H1 (cell line): ENCODE results near the gene FBXW5. TPM values are rescaled to one million over a fixed set of nuclear protein-coding genes. Genes with fewer than 3 reads are reported as not detected.

ENCODE experiments used
- CTCF ChIA-PET: fragments of 300-600 bp; sonication (Branson Sonifier 250); formaldehyde crosslinking; loops from one replicate; lab custom pipeline; 2021; ENCODE audit not compliant: partially characterized antibody; lab: Charles Lee
- POLR2A ChIA-PET: fragments of 300-600 bp; sonication (Branson Sonifier 250); formaldehyde crosslinking; loops from one replicate; lab custom pipeline; 2021; ENCODE audit warnings: inconsistent platforms; ENCODE audit not compliant: partially characterized antibody; lab: Charles Lee
- DNase-seq, 2 experiments: peaks; one replicate each; pipeline versions ENCODE4 v3.0.0 to v3.0.0-alpha.2; 2010 to 2022; ENCODE audit warnings: low spot score in 2 of 2, low read depth in 1 of 2, mixed read lengths in 1 of 2
- FAIRE-seq: peaks from 2 replicates; lab custom pipeline; 2011; peaks lifted over from hg19 to GRCh38; lab: Jason Lieb, UNC
- H2AFZ ChIP-seq: 2 replicates; pipeline ENCODE4 v1.8.1; 2012; ENCODE audit warnings: low read length, inconsistent platforms
- H2AK5ac ChIP-seq: 2 replicates; pipeline ENCODE4 v1.6.1; 2013; ENCODE audit warnings: low read depth, low read length
- H2BK120ac ChIP-seq: replicated peaks from 2 replicates; pipeline ENCODE3; 2013; ENCODE audit warnings: low read depth, low read length, inconsistent platforms
- H2BK12ac ChIP-seq: 2 replicates; pipeline ENCODE4 v1.6.1; 2013; ENCODE audit warnings: low read depth, low read length
- H2BK15ac ChIP-seq: 2 replicates; pipeline ENCODE4 v1.6.1; 2013; ENCODE audit warnings: low read length
- H2BK20ac ChIP-seq: 2 replicates; pipeline ENCODE4 v1.6.1; 2013; ENCODE audit warnings: low read length
- H2BK5ac ChIP-seq: 2 replicates; pipeline ENCODE4 v1.6.1; 2013; ENCODE audit warnings: low read depth, low read length
- H3K14ac ChIP-seq: 2 replicates; pipeline ENCODE4 v1.6.1; 2013; ENCODE audit warnings: inconsistent platforms; ENCODE audit not compliant: insufficient read length
- H3K18ac ChIP-seq: 2 replicates; pipeline ENCODE4 v1.6.1; 2013; ENCODE audit warnings: low read length; ENCODE audit errors: extremely low read depth
- H3K23ac ChIP-seq: 2 replicates; pipeline ENCODE4 v1.6.1; 2013; ENCODE audit warnings: inconsistent platforms; ENCODE audit not compliant: insufficient read length
- H3K23me2 ChIP-seq: 2 replicates; pipeline ENCODE4 v1.6.1; 2013; ENCODE audit warnings: low read depth, low read length
- H3K27ac ChIP-seq: 2 replicates; pipeline ENCODE4 v1.6.1; 2011; ENCODE audit warnings: low read depth, low read length, inconsistent platforms
- H3K27me3 ChIP-seq, 4 experiments: replicated peaks in 1 of 4; 1 replicate in 1 of 4; 2 replicates in 3 of 4; pipeline versions ENCODE4 v1.6.1 to v1.8.1; 2011 to 2013; ENCODE audit warnings: low read length in 3 of 4, mild to moderate bottlenecking in 3 of 4, inconsistent platforms in 2 of 4, mixed read lengths in 2 of 4, moderate library complexity in 1 of 4; ENCODE audit not compliant: control insufficient read depth in 3 of 4, insufficient read depth in 3 of 4; ENCODE audit errors: extremely low read depth in 1 of 4
- H3K36me3 ChIP-seq, 4 experiments: 2 replicates each; pipeline versions ENCODE4 v1.6.1 to v1.8.1; 2011 to 2013; ENCODE audit warnings: mild to moderate bottlenecking in 4 of 4, low read length in 3 of 4, moderate library complexity in 2 of 4, control low read depth in 1 of 4, inconsistent platforms in 1 of 4; ENCODE audit not compliant: insufficient read depth in 4 of 4, control insufficient read depth in 2 of 4
- H3K4ac ChIP-seq: replicated peaks from 2 replicates; pipeline ENCODE3; 2013; ENCODE audit warnings: low read length, low read depth, mixed read lengths, inconsistent platforms; ENCODE audit not compliant: insufficient read length
- H3K4me1 ChIP-seq, 4 experiments: replicated peaks in 1 of 4; 1 replicate in 1 of 4; 2 replicates in 3 of 4; pipeline versions ENCODE4 v1.6.1 to v1.8.1; 2011 to 2013; ENCODE audit warnings: low read length in 3 of 4, inconsistent platforms in 2 of 4, mixed read lengths in 1 of 4; ENCODE audit not compliant: insufficient read depth in 4 of 4, control insufficient read depth in 3 of 4
- H3K4me2 ChIP-seq, 2 experiments: 2 replicates each; pipeline versions ENCODE4 v1.6.1 to v1.8.1; 2011 to 2013; ENCODE audit warnings: low read depth in 2 of 2, low read length in 2 of 2, control low read depth in 1 of 2, inconsistent platforms in 1 of 2, mild to moderate bottlenecking in 1 of 2; ENCODE audit not compliant: insufficient read depth in 1 of 2
- H3K4me3 ChIP-seq, 4 experiments: fragments of 200-600, 300-600 bp in 1 of 4; sonication (generic), shearing (Covaris generic), sonication (Bioruptor Twin) in 1 of 4; 2 replicates each; pipeline versions ENCODE4 v1.5.1 to v1.8.1; 2011 to 2016; ENCODE audit warnings: low read length in 4 of 4, low read depth in 3 of 4, control low read depth in 2 of 4, inconsistent platforms in 2 of 4, mild to moderate bottlenecking in 2 of 4, mixed read lengths in 1 of 4, moderate library complexity in 1 of 4; ENCODE audit not compliant: insufficient read depth in 2 of 4; ENCODE audit errors: extremely low read depth in 1 of 4
- H3K56ac ChIP-seq: replicated peaks from 2 replicates; pipeline ENCODE3; 2013; ENCODE audit warnings: low read depth, mild to moderate bottlenecking, mixed read lengths, low read length, inconsistent platforms; ENCODE audit not compliant: insufficient read length
- H3K79me1 ChIP-seq: 2 replicates; pipeline ENCODE4 v1.6.1; 2013; ENCODE audit warnings: low read depth, low read length, control low read depth
- H3K79me2 ChIP-seq, 2 experiments: 2 replicates each; pipeline versions ENCODE4 v1.6.1 to v1.8.1; 2012 to 2013; ENCODE audit warnings: low read length in 2 of 2, mild to moderate bottlenecking in 2 of 2, inconsistent platforms in 1 of 2; ENCODE audit not compliant: insufficient read depth in 2 of 2, control insufficient read depth in 1 of 2
- H3K9ac ChIP-seq, 4 experiments: replicated peaks in 1 of 4; 1 replicate in 1 of 4; 2 replicates in 3 of 4; pipeline versions ENCODE4 v1.6.1 to v1.8.1; 2011 to 2013; ENCODE audit warnings: low read depth in 3 of 4, low read length in 3 of 4, control low read depth in 2 of 4, mild to moderate bottlenecking in 2 of 4, moderate library complexity in 2 of 4, inconsistent platforms in 1 of 4; ENCODE audit errors: extremely low read depth in 1 of 4
- H3K9me3 ChIP-seq, 2 experiments: 2 replicates each; pipeline versions ENCODE4 v1.6.1 to v1.8.1; 2012 to 2013; ENCODE audit warnings: mild to moderate bottlenecking in 2 of 2, moderate library complexity in 2 of 2, control low read depth in 1 of 2, inconsistent platforms in 1 of 2, low read depth in 1 of 2, low read length in 1 of 2, mixed read lengths in 1 of 2; ENCODE audit not compliant: insufficient read depth in 2 of 2
- H4K20me1 ChIP-seq, 2 experiments: replicated peaks in 1 of 2; 2 replicates each; pipeline versions ENCODE3 to v1.8.1; 2011 to 2013; ENCODE audit warnings: inconsistent platforms in 2 of 2, low read length in 2 of 2, mild to moderate bottlenecking in 1 of 2; ENCODE audit not compliant: insufficient read depth in 2 of 2, control insufficient read depth in 1 of 2
- H4K5ac ChIP-seq: 2 replicates; pipeline ENCODE4 v1.6.1; 2013; ENCODE audit warnings: low read length, low read depth, mixed read lengths, inconsistent platforms; ENCODE audit not compliant: insufficient read length
- H4K8ac ChIP-seq: 2 replicates; pipeline ENCODE4 v1.8.0; 2013; ENCODE audit warnings: mild to moderate bottlenecking, moderate library complexity, low read length, inconsistent platforms; ENCODE audit not compliant: insufficient read depth; ENCODE audit errors: extremely low read depth
- H4K91ac ChIP-seq: replicated peaks from 2 replicates; pipeline ENCODE3; 2013; ENCODE audit warnings: low read length, mixed read lengths, inconsistent platforms; ENCODE audit not compliant: insufficient read length
- BACH1 ChIP-seq: IDR thresholded peaks from 2 replicates; pipeline ENCODE4 v1.6.1; 2012; ENCODE audit warnings: low read length, improper control_type of control experiment
- GTF2F1 ChIP-seq: IDR thresholded peaks from 2 replicates; pipeline ENCODE4 v1.6.1; 2012; ENCODE audit warnings: low read depth, low read length, improper control_type of control experiment, borderline replicate concordance
- HDAC6 ChIP-seq: IDR thresholded peaks from one replicate; pipeline ENCODE4 v1.7.1; 2012; ENCODE audit warnings: low read depth, mild to moderate bottlenecking, inconsistent platforms, low read length, moderate library complexity
- JUN ChIP-seq: IDR thresholded peaks from 2 replicates; pipeline ENCODE4 v1.6.1; 2011; ENCODE audit warnings: low read depth, mild to moderate bottlenecking, improper control_type of control experiment, low read length
- POLR2A ChIP-seq, 2 experiments: IDR thresholded peaks; 1 replicate in 1 of 2; 2 replicates in 1 of 2; pipeline ENCODE4 v1.6.1; 2011; ENCODE audit warnings: low read depth in 2 of 2, low read length in 2 of 2, mild to moderate bottlenecking in 2 of 2; ENCODE audit errors: control extremely low read depth in 1 of 2
- POLR2AphosphoS5 ChIP-seq: IDR thresholded peaks from 2 replicates; pipeline ENCODE4 v1.6.1; 2011; ENCODE audit warnings: low read depth, low read length
- SIX5 ChIP-seq: IDR thresholded peaks from 2 replicates; pipeline ENCODE4 v1.6.1; 2011; ENCODE audit warnings: mild to moderate bottlenecking, low read depth, low read length
- SP1 ChIP-seq: IDR thresholded peaks from 2 replicates; pipeline ENCODE4 v1.6.1; 2011; ENCODE audit warnings: low read depth, low read length
- SP4 ChIP-seq: IDR thresholded peaks from 2 replicates; pipeline ENCODE4 v1.6.1; 2012; ENCODE audit warnings: low read length, inconsistent platforms
- SUZ12 ChIP-seq: fragments of 200-600 bp; sonication (generic); IDR thresholded peaks from 2 replicates; pipeline ENCODE4 v1.6.1; 2012; ENCODE audit warnings: mild to moderate bottlenecking, inconsistent platforms, low read length, moderate library complexity, mixed read lengths
- TAF7 ChIP-seq: optimal IDR thresholded peaks from 2 replicates; pipeline ENCODE3; 2011; ENCODE audit warnings: low read depth, mild to moderate bottlenecking, inconsistent platforms, low read length, moderate library complexity, borderline replicate concordance
- TCF12 ChIP-seq: IDR thresholded peaks from 2 replicates; pipeline ENCODE4 v1.6.1; 2011; ENCODE audit warnings: low read depth, mild to moderate bottlenecking, low read length
- YY1 ChIP-seq: IDR thresholded peaks from 2 replicates; pipeline ENCODE4 v1.6.1; 2011; ENCODE audit warnings: low read depth, mild to moderate bottlenecking, low read length
- WGBS, 2 experiments: shearing (Covaris generic) in 1 of 2; methylation state at CpG; one replicate each; pipeline versions ENCODE4 v1.1.6 to v1.1.7; 2013 to 2015; ENCODE audit warnings: low lambda C conversion rate in 2 of 2, mixed read lengths in 2 of 2, inconsistent platforms in 1 of 2, low coverage in 1 of 2, missing lambda C conversion rate in 1 of 2; ENCODE audit not compliant: insufficient replicate concordance in 2 of 2, insufficient coverage in 1 of 2, insufficient read length in 1 of 2; ENCODE audit errors: extremely low coverage in 1 of 2, missing lambda C conversion rate in 1 of 2; 5-methylcytosine and 5-hydroxymethylcytosine counted together
- polyA plus RNA-seq, 7 experiments: library from polyadenylated mRNA; depleted of rRNA in 3 of 7; stranded (reverse) in 5 of 7; unstranded in 2 of 7; fragments of >200 nt in 5 of 7; fragments of 200-250 nt in 2 of 7; gene quantifications; 1 replicate in 5 of 7; 2 replicates in 1 of 7; 4 replicates in 1 of 7; pipeline versions ENCODE4 v1.2.1 to v1.2.3, GENCODE V29; 2011 to 2013; ENCODE audit warnings: missing spikeins in 2 of 7, mixed read lengths in 2 of 7
- total RNA-seq: library from RNA; stranded (reverse); fragmentation: NEBNext Ultra II Directional; extraction: Animal tissue kit (Norgen Biotek cat#: 25700); gene quantifications from 2 replicates; pipeline ENCODE4 v1.2.1, GENCODE V29; 2021

The FBXW5 gene
- total and polyA plus RNA-seq, 2 of the 8 experiments (the other 6 are each of a cell fraction or from before 2014, with no cell fraction given), result 49.0 to 71.0 TPM

- no peak overlapping the region for H4K91ac ChIP-seq
- H3K56ac ChIP-seq, result no peak overlapping the region
- H2BK12ac ChIP-seq, result no peak overlapping the region
- H3K4me1 ChIP-seq, result peaks cover 0 to 11% (median 4%) of the 10 kb centered on the region in 4 experiments; a peak in 5 of 7 replicates
- H2AFZ ChIP-seq, result no peak overlapping the region
- 87% methylated on average over 23 of the region's 29 CpGs; no CpG with 5 or more reads in 1 of the 2 experiments for whole genome bisulfite sequencing, 2 experiments
- H3K27ac ChIP-seq, result no peak overlapping the region
- H3K14ac ChIP-seq, result no peak overlapping the region
- H2BK5ac ChIP-seq, result no peak overlapping the region
- H4K20me1 ChIP-seq, result peaks cover 0 to 2% of the 10 kb centered on the region in 2 experiments
- H3K79me2 ChIP-seq, result no peaks in the 10 kb centered on the region
- H3K27me3 ChIP-seq, result peaks cover 0 to 5% (median 2%) of the 10 kb centered on the region in 4 experiments; a peak in 2 of 7 replicates
- DNase-seq, result no peak
- peak overlapping the region; percentile 79; the same call in 1 of the 2 replicates for H4K8ac ChIP-seq
- H3K4ac ChIP-seq, result no peak overlapping the region
- CTCF ChIA-PET, result interaction anchor here (0.6 to 9.4 kb wide), 24 partner anchors 9 to 1370 kb away, joined by 3 to 45 read pairs (median 6); partner anchors contain the start of genes ABCA2, CLIC3, LCN12 and SAPCD2
- no peak for FAIRE-seq
- H3K18ac ChIP-seq, result no peak overlapping the region
- no peak overlapping the region for H3K4me2 ChIP-seq
- H2BK20ac ChIP-seq, result no peak overlapping the region
- H3K9me3 ChIP-seq, result no peaks in the 10 kb centered on the region
- H2BK120ac ChIP-seq, result no peak overlapping the region
- POLR2A ChIA-PET, result interaction anchor here (1.4 to 2.8 kb wide), 3 partner anchors 8 to 22 kb away, joined by 3 to 10 read pairs (median 5); partner anchors contain the start of gene CLIC3
- no peak overlapping the region for H3K4me3 ChIP-seq
- H3K23me2 ChIP-seq, result peaks cover 8% of the 10 kb centered on the region; the same call in 1 of the 2 replicates
- H3K23ac ChIP-seq, result no peak overlapping the region
- H3K9ac ChIP-seq, result no peak overlapping the region
- no peaks in the 10 kb centered on the region for H3K79me1 ChIP-seq
- H4K5ac ChIP-seq, result no peak overlapping the region
- H2BK15ac ChIP-seq, result no peak overlapping the region
- H3K36me3 ChIP-seq, result no peaks in the 10 kb centered on the region
- H2AK5ac ChIP-seq, result no peak overlapping the region
- TF ChIP-seq SP4 (no peak), SIX5 (no peak), SUZ12 (no peak), BACH1 (no peak), POLR2AphosphoS5 (no peak), TCF12 (no peak), TAF7 (no peak), SP1 (no peak), POLR2A (IDR thresholded peaks at IDR 0.05; ENCODE audit: control extremely low read depth in 1 of 2, low read depth in 2 of 2, low read length in 2 of 2) (no peak), GTF2F1 (no peak), JUN (no peak), HDAC6 (no peak), YY1 (no peak)
These were observed 29.4 kb upstream of the FBXW5 start for GRCh38 chr9:136973618-136974617.
